ENCODE results near the gene OASL.

The OASL gene

DNA sequence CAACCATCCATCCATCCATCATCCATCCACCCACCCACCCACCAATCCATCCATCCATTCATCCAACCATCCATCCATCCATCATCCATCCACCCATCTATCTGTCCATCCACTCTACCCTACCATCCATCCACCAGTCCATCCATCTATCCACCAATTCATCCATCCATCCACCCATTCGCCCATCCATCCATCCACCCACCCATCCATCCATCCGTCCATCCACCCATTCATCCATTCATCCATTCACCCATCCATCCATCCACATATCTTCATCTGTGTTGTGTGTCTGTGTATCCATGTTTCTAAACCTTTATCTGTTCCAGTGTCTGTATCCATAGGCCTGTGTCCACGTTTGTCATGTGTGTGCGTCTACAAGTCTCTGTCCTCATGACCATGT, 50.8 kb downstream of the OASL start:
- TF ChIP-seq SIN3A (IDR thresholded peaks at IDR 0.05; ENCODE audit: borderline replicate concordance, insufficient read depth, low read length) (no peak), TAF1 (IDR thresholded peaks at IDR 0.05; ENCODE audit: borderline replicate concordance, insufficient read depth, low read length) (no peak), FOXP2 (optimal IDR thresholded peaks at IDR 0.05; ENCODE audit: borderline replicate concordance, extremely low read depth, extremely low read length, insufficient read depth) (no peak), POLR2AphosphoS5 (IDR thresholded peaks at IDR 0.05; ENCODE audit: low read depth, low read length) (no peak)
- TF ChIP-seq, protein P1, sequence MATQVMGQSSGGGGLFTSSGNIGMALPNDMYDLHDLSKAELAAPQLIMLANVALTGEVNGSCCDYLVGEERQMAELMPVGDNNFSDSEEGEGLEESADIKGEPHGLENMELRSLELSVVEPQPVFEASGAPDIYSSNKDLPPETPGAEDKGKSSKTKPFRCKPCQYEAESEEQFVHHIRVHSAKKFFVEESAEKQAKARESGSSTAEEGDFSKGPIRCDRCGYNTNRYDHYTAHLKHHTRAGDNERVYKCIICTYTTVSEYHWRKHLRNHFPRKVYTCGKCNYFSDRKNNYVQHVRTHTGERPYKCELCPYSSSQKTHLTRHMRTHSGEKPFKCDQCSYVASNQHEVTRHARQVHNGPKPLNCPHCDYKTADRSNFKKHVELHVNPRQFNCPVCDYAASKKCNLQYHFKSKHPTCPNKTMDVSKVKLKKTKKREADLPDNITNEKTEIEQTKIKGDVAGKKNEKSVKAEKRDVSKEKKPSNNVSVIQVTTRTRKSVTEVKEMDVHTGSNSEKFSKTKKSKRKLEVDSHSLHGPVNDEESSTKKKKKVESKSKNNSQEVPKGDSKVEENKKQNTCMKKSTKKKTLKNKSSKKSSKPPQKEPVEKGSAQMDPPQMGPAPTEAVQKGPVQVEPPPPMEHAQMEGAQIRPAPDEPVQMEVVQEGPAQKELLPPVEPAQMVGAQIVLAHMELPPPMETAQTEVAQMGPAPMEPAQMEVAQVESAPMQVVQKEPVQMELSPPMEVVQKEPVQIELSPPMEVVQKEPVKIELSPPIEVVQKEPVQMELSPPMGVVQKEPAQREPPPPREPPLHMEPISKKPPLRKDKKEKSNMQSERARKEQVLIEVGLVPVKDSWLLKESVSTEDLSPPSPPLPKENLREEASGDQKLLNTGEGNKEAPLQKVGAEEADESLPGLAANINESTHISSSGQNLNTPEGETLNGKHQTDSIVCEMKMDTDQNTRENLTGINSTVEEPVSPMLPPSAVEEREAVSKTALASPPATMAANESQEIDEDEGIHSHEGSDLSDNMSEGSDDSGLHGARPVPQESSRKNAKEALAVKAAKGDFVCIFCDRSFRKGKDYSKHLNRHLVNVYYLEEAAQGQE (IDR thresholded peaks at IDR 0.05; ENCODE audit: insufficient read depth in 1 of 2, low read depth in 2 of 2, low read length in 2 of 2), result no peak

DNA sequence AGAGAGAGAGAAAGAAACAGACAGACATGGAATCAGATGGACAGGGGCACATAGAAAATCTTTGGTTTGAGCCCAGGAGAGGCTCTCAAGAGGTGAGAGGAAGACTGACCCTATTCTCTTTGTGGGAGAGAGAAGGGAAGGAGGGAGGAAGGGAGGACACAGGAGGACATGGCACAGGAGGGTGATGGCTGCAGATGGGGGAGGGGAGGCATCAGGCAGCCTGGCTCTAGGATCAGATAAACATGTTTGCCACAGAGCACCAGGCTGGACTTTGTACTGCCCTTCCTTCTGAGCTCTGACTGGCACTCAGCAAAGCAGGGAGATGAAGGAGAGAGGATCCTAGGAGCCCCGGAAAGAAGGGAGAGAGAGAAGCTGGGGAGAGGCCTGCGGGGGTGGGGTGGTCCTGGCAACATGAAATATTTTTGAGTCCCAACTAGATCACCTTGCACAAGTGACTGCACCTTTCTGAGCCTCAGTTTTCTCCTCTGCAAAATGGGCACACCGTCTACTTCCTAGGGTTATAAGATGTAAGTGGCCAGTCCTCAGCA, 54.6 kb downstream of the OASL start:
- TF ChIP-seq SIN3A (IDR thresholded peaks at IDR 0.05; ENCODE audit: borderline replicate concordance, insufficient read depth, low read length) (no peak), FOXP2 (optimal IDR thresholded peaks at IDR 0.05; ENCODE audit: borderline replicate concordance, extremely low read depth, extremely low read length, insufficient read depth) (no peak)
- TF ChIP-seq, protein P1 (IDR thresholded peaks at IDR 0.05; ENCODE audit: insufficient read depth in 1 of 2, low read depth in 2 of 2, low read length in 2 of 2), result no peak

DNA sequence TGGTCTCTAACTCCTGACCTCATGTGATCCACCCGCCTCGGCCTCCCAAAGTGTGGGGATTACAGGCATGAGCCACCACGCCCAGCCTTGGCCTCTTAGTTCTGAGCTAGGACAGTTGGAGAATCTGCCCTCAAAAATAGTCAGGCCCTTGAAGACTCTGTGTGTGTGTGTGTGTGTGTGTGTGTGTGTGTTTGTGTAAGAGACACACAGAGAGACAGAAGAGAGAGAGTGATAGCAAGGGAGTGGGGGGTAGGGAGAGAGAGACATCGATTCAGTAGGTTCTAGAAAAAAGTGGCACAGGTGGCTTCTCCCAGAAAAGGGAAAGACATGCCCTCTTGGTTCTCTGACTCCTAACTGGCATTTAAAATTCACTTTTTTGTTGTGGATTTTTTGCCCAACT, 55.3 kb downstream of the OASL start:
- no peak for TF ChIP-seq POLR2AphosphoS5 (IDR thresholded peaks at IDR 0.05; ENCODE audit: low read depth, low read length)
- TF ChIP-seq SIN3A (IDR thresholded peaks at IDR 0.05; ENCODE audit: borderline replicate concordance, insufficient read depth, low read length), result no peak

DNA sequence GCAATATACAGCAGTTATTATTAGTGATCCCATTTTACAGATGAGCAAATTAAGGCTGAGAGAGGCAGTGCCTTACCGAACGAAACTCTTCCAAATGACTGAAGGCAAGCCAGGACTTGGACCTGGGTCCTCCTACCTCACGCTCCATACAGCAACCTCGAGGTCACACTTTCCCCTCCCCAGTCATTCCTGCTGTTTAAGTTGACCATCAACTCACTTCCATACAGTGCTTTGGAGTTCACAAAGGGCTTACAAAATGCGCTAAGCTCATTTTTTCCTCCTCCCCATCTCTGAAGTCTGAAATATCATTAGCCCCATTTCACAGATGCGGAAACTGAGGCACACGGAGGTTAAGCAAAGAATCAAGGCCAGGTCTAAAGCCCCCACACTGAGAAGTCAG, 56.4 kb downstream of the OASL start:
- TF ChIP-seq, protein P1 (IDR thresholded peaks at IDR 0.05; ENCODE audit: insufficient read depth in 1 of 2, low read depth in 2 of 2, low read length in 2 of 2), result no peak
- TF ChIP-seq TAF1 (IDR thresholded peaks at IDR 0.05; ENCODE audit: borderline replicate concordance, insufficient read depth, low read length) (no peak), POLR2AphosphoS5 (IDR thresholded peaks at IDR 0.05; ENCODE audit: low read depth, low read length) (no peak), FOXP2 (optimal IDR thresholded peaks at IDR 0.05; ENCODE audit: borderline replicate concordance, extremely low read depth, extremely low read length, insufficient read depth) (no peak), SIN3A (IDR thresholded peaks at IDR 0.05; ENCODE audit: borderline replicate concordance, insufficient read depth, low read length) (no peak)

DNA sequence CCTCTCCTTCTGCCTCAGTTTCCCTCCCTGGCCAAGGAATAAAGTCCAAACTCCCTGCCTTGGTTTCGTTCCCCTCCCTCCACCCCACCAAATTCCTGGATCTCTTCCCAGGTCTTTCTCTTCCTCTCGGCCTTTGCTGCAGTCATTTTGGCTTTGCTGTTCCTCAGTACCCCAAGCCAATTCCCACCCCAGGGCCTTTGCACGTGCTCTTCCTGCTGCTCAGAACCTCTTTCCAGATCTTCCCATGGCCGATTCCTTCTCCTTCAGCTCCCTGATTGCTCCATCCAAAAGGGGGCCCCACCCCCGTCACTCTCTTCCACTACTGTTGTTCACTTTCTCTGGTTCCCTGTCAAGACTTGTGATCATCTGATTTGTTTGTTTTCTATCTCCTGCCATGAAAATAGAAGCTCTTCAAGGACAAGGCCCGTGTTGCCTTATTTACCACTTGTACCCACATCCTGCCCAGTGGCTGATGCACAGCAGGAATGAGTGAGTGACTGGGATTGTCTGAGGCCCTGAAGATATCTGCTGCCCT, 57.6 kb downstream of the OASL start:
- no peak for TF ChIP-seq FOXP2 (optimal IDR thresholded peaks at IDR 0.05; ENCODE audit: borderline replicate concordance, extremely low read depth, extremely low read length, insufficient read depth)
- no peak for TF ChIP-seq SIN3A (IDR thresholded peaks at IDR 0.05; ENCODE audit: borderline replicate concordance, insufficient read depth, low read length)
- TF ChIP-seq, protein P1 (IDR thresholded peaks at IDR 0.05; ENCODE audit: insufficient read depth in 1 of 2, low read depth in 2 of 2, low read length in 2 of 2), result no peak
- TF ChIP-seq POLR2AphosphoS5 (IDR thresholded peaks at IDR 0.05; ENCODE audit: low read depth, low read length), result no peak
- no peak for TF ChIP-seq TAF1 (IDR thresholded peaks at IDR 0.05; ENCODE audit: borderline replicate concordance, insufficient read depth, low read length)

Data from PFSK-1 (cell line).